IMR-90 (cell line): ENCODE measurements around the gene MIPEP.

ENCODE experiments used
- CEBPB ChIP-seq: IDR thresholded peaks from 2 replicates; pipeline ENCODE4 v1.6.1; 2012; ENCODE audit warnings: low read depth, low read length, improper control_type of control experiment
- CTCF ChIP-seq: conservative IDR thresholded peaks from 2 replicates; pipeline ENCODE4 v1.5.1; 2012; ENCODE audit warnings: mild to moderate bottlenecking, low read depth, low read length, improper control_type of control experiment
- ELK1 ChIP-seq: fragments of 150-350 bp; IDR thresholded peaks from 2 replicates; pipeline ENCODE4 v1.6.1; 2016; ENCODE audit warnings: low read depth, mild to moderate bottlenecking, low read length, moderate library complexity, borderline replicate concordance
- FOS ChIP-seq: fragments of 150-350 bp; IDR thresholded peaks from 2 replicates; pipeline ENCODE4 v1.6.1; 2016; ENCODE audit warnings: low read depth, low read length
- MAFK ChIP-seq: IDR thresholded peaks from 2 replicates; pipeline ENCODE4 v1.6.1; 2012; ENCODE audit warnings: low read depth, low read length, improper control_type of control experiment
- MAZ ChIP-seq: IDR thresholded peaks from 2 replicates; pipeline ENCODE4 v1.6.1; 2012; ENCODE audit warnings: low read depth, mild to moderate bottlenecking, low read length, improper control_type of control experiment, moderate library complexity, borderline replicate concordance
- POLR2A ChIP-seq: IDR thresholded peaks from 2 replicates; pipeline ENCODE4 v1.6.1; 2012; ENCODE audit warnings: mild to moderate bottlenecking, low read depth, low read length
- RAD21 ChIP-seq: IDR thresholded peaks from 2 replicates; pipeline ENCODE4 v1.6.1; 2012; ENCODE audit warnings: low read length, improper control_type of control experiment
- RFX5 ChIP-seq: IDR thresholded peaks from 2 replicates; pipeline ENCODE4 v1.8.0; 2012; ENCODE audit warnings: low read depth, mild to moderate bottlenecking, low read length, moderate library complexity
- USF2 ChIP-seq: fragments of 150-350 bp; IDR thresholded peaks from 2 replicates; pipeline ENCODE4 v1.6.1; 2017; ENCODE audit warnings: mild to moderate bottlenecking, antibody characterized with exemption, low read length, low read depth

- TF ChIP-seq CTCF = peak; percentile 13; the same call in 1 of the 2 replicates
- TF ChIP-seq POLR2A = no peak
- TF ChIP-seq RAD21 = peak; percentile 22; the same call in 1 of the 2 replicates
- TF ChIP-seq MAZ = no peak
- TF ChIP-seq RFX5 = no peak
- peak; percentile 67 for TF ChIP-seq MAFK
- no peak for TF ChIP-seq ELK1
- TF ChIP-seq USF2 = no peak
- no peak for TF ChIP-seq FOS
- TF ChIP-seq CEBPB = no peak
Measured at GRCh38 chr13:23723471-23723870, 165.7 kb downstream of the MIPEP start.
